H7 (cell line): Measurements from ENCODE around the gene KRTAP4-6. TPM values are rescaled to one million over a fixed set of nuclear protein-coding genes. Genes with fewer than 3 reads are reported as not detected.
"Not testable (repeated sequence)": the region's sequence is repeated elsewhere in the genome, so short reads cannot be mapped to it uniquely, and the experiment has no call there.

Experiments used
- DNase-seq: peaks from one replicate; pipeline ENCODE4 v3.0.0; 2012
- H3K27me3 ChIP-seq: 2 replicates; pipeline ENCODE4 v1.6.0; 2011; ENCODE audit warnings: mild to moderate bottlenecking, low read length; ENCODE audit not compliant: control insufficient read depth, insufficient read depth
- H3K36me3 ChIP-seq: replicated peaks from 2 replicates; pipeline ENCODE4 v1.5.1; 2011; ENCODE audit warnings: low read length; ENCODE audit not compliant: control insufficient read depth, insufficient read depth
- H3K4me3 ChIP-seq: 2 replicates; pipeline ENCODE4 v1.5.1; 2011; ENCODE audit warnings: low read depth, mild to moderate bottlenecking, control low read depth, low read length, moderate library complexity; ENCODE audit not compliant: insufficient read depth
- total RNA-seq: library from RNA; depleted of rRNA; stranded (reverse); fragments of >200 nt; shearing (Covaris generic); gene quantifications from 2 replicates; pipeline ENCODE4 v1.2.3, GENCODE V29; 2014

Gene KRTAP4-6
- total RNA-seq, 1 experiment from 2014 or later: not detected

- no peaks in the 10 kb centered on the region for H3K36me3 ChIP-seq
- DNase-seq: no peak
- no peaks in the 10 kb centered on the region for H3K27me3 ChIP-seq
- H3K4me3 ChIP-seq: no peak overlapping the region
Measured at GRCh38 chr17:41126412-41126811, 13.9 kb downstream of the KRTAP4-6 start.

- Histone ChIP-seq H3K27me3 (no peaks in the 10 kb centered on the region), H3K36me3 (no peaks in the 10 kb centered on the region), H3K4me3 (no peak overlapping the region)
- no peak for DNase-seq
Measured at GRCh38 chr17:41125064-41125463, 15.3 kb downstream of the KRTAP4-6 start.

- H3K4me3 ChIP-seq, DNase-seq, H3K36me3 ChIP-seq, H3K27me3 ChIP-seq: not testable (repeated sequence)
Measured at GRCh38 chr17:41123991-41124371, 16.4 kb downstream of the KRTAP4-6 start, which contains the start of gene KRTAP4-12. Gene KRTAP4-12, minus strand, starts transcription at chr17:41124182. Its CDS starts 60 bp downstream, at chr17:41124122.

- H3K27me3 ChIP-seq, DNase-seq, H3K36me3 ChIP-seq, H3K4me3 ChIP-seq: not testable (repeated sequence)
Measured at GRCh38 chr17:41123292-41123990, 16.9 kb downstream of the KRTAP4-6 start.

GRCh38 chr17:41121742-41122141 lies 18.6 kb downstream of the KRTAP4-6 start:
- DNase-seq: no peak
- H3K27me3 ChIP-seq: no peaks in the 10 kb centered on the region
- no peak overlapping the region for H3K4me3 ChIP-seq
- no peaks in the 10 kb centered on the region for H3K36me3 ChIP-seq

- H3K27me3 ChIP-seq, H3K4me3 ChIP-seq, DNase-seq, H3K36me3 ChIP-seq: not testable (repeated sequence)
Measured at GRCh38 chr17:41119696-41120690, 20.4 kb downstream of the KRTAP4-6 start.

- Histone ChIP-seq H3K27me3 (no peaks in the 10 kb centered on the region), H3K36me3 (no peaks in the 10 kb centered on the region), H3K4me3 (no peak overlapping the region)
- no peak for DNase-seq
Measured at GRCh38 chr17:41118721-41119120, 21.6 kb downstream of the KRTAP4-6 start.

GRCh38 chr17:41117846-41118386 lies 22.4 kb downstream of the KRTAP4-6 start, which contains the start of gene KRTAP4-11:
Gene KRTAP4-11, minus strand, starts transcription at chr17:41118373. Its CDS starts 58 bp downstream, at chr17:41118315.
- H3K4me3 ChIP-seq, DNase-seq, H3K36me3 ChIP-seq, H3K27me3 ChIP-seq: not testable (repeated sequence)

GRCh38 chr17:41116297-41116696 lies 24.0 kb downstream of the KRTAP4-6 start:
- Histone ChIP-seq H3K4me3 (no peak overlapping the region), H3K27me3 (no peaks in the 10 kb centered on the region), H3K36me3 (no peaks in the 10 kb centered on the region)
- DNase-seq: no peak

GRCh38 chr17:41111151-41111885 lies 29.0 kb downstream of the KRTAP4-6 start:
- Histone ChIP-seq H3K4me3 (no peak overlapping the region), H3K27me3 (no peaks in the 10 kb centered on the region), H3K36me3 (no peaks in the 10 kb centered on the region)
- no peak for DNase-seq

- not testable (repeated sequence) for H3K4me3 ChIP-seq, H3K27me3 ChIP-seq, DNase-seq, H3K36me3 ChIP-seq
Measured at GRCh38 chr17:41108728-41109386, 31.5 kb downstream of the KRTAP4-6 start.

- Histone ChIP-seq H3K36me3 (no peaks in the 10 kb centered on the region), H3K4me3 (no peak overlapping the region), H3K27me3 (no peaks in the 10 kb centered on the region)
- no peak for DNase-seq
Measured at GRCh38 chr17:41107941-41108450, 32.3 kb downstream of the KRTAP4-6 start.

- not testable (repeated sequence) for DNase-seq, H3K27me3 ChIP-seq, H3K4me3 ChIP-seq, H3K36me3 ChIP-seq
Measured at GRCh38 chr17:41105347-41105746, 35.0 kb downstream of the KRTAP4-6 start, which contains the start of gene KRTAP4-9. Gene KRTAP4-9, plus strand, starts transcription at chr17:41105389. Its CDS starts 0 bp downstream, at chr17:41105389.
